NCI-H1048 (cell line): ENCODE results near the gene MCM6.
"Not testable (repeated sequence)": the region's sequence is repeated elsewhere in the genome, so short reads cannot be mapped to it uniquely, and the experiment has no call there.

Experiments
- DNase-seq: peaks from one replicate; lab custom pipeline; 2025; lab: John Stamatoyannopoulos, UW

Gene MCM6

GRCh38 chr2:135820003-135820618 lies 56.1 kb downstream of the MCM6 start:
- no peak for DNase-seq

GRCh38 chr2:135818937-135819610 lies 57.2 kb downstream of the MCM6 start:
- no peak for DNase-seq

GRCh38 chr2:135817951-135818350 lies 58.3 kb downstream of the MCM6 start:
- DNase-seq, result no peak

GRCh38 chr2:135817466-135817865 lies 58.8 kb downstream of the MCM6 start:
- DNase-seq, result no peak

GRCh38 chr2:135815269-135815668 lies 61.0 kb downstream of the MCM6 start:
- no peak for DNase-seq

GRCh38 chr2:135812907-135813511 lies 63.2 kb downstream of the MCM6 start:
- no peak for DNase-seq

GRCh38 chr2:135807874-135808273 lies 68.4 kb downstream of the MCM6 start:
- DNase-seq, result not testable (repeated sequence)

- DNase-seq, result no peak
These were observed 73.0 kb downstream of the MCM6 start for GRCh38 chr2:135803278-135803677.

- no peak for DNase-seq
These were observed 73.9 kb downstream of the MCM6 start for GRCh38 chr2:135802350-135802749.

- DNase-seq, result no peak
These were observed 75.5 kb downstream of the MCM6 start for GRCh38 chr2:135800513-135801460.

GRCh38 chr2:135799738-135800137 lies 76.5 kb downstream of the MCM6 start:
- no peak for DNase-seq

GRCh38 chr2:135798762-135799161 lies 77.5 kb downstream of the MCM6 start:
- no peak for DNase-seq

GRCh38 chr2:135798275-135798705 lies 78.0 kb downstream of the MCM6 start:
- DNase-seq, result no peak

GRCh38 chr2:135797497-135798274 lies 78.6 kb downstream of the MCM6 start:
- DNase-seq, result peak; percentile 40

GRCh38 chr2:135796606-135797005 lies 79.6 kb downstream of the MCM6 start:
- no peak for DNase-seq

- not testable (repeated sequence) for DNase-seq
These were observed 80.6 kb downstream of the MCM6 start for GRCh38 chr2:135795641-135796040.

GRCh38 chr2:135792401-135793150 lies 83.7 kb downstream of the MCM6 start:
- no peak for DNase-seq

- DNase-seq, result no peak
These were observed 84.6 kb downstream of the MCM6 start for GRCh38 chr2:135791418-135792190.

GRCh38 chr2:135790423-135790822 lies 85.8 kb downstream of the MCM6 start:
- DNase-seq, result no peak
